ENCODE measurements around the gene PRKG2.
"Not testable (repeated sequence)": the region's sequence is repeated elsewhere in the genome, so short reads cannot be mapped to it uniquely, and the experiment has no call there.

PRKG2 gene

DNA sequence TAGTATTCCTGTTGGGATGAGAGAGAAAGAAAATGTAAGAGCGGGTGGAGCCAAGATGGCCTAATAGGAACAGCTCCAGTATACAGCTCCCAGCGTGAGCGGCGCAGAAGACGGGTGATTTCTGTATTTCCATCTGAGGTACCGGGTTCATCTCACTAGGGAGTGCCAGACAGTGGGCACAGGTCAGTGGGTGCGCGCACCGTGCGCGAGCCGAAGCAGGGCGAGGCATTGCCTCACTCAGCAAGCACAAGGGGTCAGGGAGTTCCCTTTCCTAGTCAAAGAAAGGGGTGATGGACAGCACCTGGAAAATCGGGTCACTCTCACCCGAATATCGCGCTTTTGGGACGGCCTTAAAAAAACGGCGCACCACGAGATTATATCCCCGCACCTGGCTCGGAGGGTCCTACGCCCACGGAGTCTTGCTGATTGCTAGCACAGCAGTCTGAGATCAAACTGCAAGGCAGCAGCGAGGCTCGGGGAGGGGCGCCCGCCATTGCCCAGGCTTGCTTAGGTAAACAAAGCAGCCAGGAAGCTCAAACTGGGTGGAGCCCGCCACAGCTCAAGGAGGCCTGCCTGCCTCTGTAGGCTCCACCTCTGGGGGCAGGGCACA lies 61.2 kb downstream of the PRKG2 start:
- not testable (repeated sequence) for DNase-seq

DNA sequence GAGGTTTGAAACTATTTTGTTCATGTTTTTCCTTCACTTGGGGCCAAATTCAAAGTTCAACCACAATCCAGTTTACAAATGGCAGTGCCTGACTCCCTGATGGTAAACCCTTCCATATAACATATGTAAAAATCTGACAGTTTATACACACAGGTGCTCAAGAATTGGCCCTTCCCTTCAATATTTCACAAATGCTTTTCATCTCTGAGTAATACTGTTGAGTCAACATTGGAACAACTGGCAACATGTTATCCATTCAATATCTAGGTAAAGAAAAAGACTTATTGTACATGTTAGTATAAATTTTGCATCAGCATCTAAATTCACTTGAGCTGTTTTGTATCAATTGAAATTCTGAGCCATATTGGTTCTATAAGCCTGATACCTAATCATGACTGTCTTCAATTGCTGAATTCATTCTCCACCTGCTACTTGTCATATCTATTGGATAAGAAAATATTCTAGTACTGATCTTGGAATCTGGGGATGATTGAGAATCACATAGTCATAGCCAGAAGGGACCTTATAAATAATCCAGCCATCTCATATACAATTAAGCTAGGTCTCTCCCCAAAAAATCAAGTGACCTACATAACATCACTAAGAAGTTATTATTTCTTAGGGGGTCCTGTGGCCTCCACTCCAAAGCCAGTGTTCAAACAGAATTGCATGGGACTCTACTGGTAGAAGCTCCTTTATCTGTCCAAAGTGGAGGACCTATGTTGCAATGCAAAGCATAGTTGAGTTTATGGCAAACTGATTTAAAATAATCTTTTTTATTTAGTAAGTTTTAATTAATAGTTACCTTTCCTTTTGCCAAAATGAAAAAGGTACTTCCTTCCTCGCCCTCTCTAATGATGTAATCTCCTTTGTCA lies 61.9 kb downstream of the PRKG2 start:
- no peak for DNase-seq

DNA sequence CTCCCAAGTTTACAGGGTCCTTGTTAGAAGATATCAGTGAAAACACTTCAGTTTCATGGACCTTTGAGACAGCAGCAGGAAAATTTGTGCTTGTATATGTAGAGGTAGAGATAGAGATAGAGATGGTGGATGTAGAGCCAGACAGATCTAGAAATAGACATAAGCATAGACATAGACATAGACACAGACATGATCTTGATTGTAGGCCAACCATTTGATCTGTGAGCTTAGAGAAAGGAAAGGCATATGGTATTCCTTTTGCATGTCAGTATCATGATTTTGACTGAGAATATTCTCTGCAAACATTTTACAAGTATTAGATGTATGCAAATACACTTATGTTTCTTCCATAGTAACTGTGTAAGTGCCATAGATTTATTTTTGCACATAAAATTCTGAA lies 65.0 kb downstream of the PRKG2 start:
- no peak for DNase-seq

DNA sequence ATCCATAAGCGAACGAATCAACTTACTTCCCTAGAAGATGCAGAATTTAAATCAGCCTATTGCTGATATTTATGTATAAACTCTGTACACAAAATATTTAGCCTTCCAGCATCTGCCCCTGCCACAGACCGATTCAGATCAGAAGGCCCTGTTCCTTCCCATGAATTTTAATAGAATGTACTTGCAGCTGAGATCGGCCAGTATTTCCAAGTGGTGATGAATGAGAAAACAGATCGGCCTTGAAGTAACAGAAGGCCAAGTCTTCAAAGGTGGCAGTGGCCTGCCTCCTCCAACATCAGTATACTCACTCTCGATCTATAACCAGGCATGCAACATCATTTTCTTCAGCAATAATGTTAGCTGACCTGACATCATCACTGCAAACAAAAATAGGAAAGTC lies 66.4 kb downstream of the PRKG2 start:
- no peak for DNase-seq

DNA sequence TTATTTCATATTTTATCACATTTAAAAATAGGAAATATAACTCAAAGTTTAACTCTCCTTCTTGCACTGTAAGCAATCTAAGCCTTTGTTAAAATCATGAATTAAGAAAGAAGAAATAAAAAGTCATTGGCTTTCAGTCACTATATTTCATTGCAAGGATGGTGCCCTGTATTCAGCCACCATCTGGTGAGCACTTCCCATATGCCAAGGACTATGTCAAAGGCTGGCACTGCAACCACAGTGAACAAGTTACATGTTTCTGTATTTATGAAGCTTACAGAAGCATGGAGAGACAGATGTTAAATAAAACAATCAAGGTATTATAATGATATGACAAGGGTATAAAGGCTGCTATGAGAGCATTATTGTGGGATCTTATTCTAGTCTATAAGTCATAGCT lies 68.6 kb downstream of the PRKG2 start:
- no peak for DNase-seq

DNA sequence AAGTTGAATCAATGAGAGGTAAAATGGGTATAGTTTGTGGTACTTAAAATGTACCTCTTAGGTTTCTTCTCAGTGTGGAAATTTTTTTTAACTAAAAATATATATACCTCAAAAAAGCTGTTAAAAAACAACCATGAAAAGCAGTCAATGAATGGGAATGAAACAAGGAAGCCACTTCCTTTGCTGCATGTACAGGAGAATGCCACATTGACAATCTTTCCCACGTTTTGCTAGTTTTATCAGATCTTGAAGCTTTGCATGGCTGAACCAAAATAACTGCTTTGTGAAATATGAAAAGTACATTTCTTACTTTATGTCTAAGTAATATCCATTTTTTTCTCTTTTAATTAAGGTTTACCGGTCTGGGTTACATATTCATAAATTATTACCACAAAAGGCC lies 71.8 kb downstream of the PRKG2 start:
- no peak for DNase-seq

DNA sequence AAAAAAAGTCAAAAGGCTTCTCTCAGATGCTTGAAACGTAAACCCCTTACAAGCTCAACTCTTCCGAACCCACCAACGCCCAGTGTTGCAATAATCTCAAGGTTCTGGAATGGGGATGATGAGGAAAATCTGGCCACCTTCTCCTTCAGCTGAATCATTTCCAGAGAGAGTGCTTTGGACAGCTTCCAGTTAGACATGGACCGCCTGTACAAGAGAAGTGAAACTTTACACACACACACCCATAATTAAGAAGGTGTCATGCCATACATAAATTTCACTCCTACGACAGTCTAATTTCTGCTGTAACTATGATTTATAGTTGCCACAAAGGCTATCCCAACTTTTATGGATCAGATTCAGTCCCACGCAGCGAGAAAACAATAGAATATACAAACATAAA lies 72.3 kb downstream of the PRKG2 start:
- no peak for DNase-seq

DNA sequence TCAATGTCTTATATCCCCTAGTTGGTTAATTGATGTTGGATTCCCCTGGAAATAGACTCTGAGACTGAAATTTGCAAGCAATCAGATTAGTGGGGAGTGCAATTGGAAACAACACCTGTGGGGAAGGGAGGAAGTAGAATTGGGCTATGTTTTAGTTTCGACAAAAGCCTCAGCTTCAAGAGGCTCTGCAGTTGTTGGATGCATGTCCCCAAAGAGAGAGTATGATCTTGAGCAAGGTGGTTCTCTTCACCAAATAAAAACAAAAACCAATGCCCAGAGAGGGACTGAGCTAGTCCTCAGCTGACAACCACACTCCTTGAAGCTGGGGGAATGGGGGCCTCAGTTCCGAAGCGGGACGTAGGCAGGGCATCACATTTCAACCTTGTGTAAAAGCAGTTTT lies 77.1 kb downstream of the PRKG2 start:
- no peak for DNase-seq

DNA sequence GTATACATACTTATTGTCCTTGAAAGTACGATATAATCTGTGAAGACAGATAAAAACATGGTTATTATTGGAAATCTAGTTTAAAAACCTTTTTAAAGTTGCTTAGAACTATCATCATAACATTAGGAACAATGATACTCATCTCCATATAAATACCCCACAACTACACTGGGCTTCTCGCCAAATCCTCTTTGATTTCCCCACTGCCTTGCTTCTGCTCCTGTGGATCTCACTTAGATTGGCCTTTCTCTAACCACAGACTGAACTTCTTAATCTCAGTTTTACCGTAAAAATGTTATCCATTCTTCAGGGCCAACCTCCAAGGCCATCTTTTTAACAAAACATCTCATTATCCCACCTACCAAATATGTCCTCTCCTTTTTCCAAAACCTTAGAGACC lies 77.6 kb downstream of the PRKG2 start:
- DNase-seq, result no peak

DNA sequence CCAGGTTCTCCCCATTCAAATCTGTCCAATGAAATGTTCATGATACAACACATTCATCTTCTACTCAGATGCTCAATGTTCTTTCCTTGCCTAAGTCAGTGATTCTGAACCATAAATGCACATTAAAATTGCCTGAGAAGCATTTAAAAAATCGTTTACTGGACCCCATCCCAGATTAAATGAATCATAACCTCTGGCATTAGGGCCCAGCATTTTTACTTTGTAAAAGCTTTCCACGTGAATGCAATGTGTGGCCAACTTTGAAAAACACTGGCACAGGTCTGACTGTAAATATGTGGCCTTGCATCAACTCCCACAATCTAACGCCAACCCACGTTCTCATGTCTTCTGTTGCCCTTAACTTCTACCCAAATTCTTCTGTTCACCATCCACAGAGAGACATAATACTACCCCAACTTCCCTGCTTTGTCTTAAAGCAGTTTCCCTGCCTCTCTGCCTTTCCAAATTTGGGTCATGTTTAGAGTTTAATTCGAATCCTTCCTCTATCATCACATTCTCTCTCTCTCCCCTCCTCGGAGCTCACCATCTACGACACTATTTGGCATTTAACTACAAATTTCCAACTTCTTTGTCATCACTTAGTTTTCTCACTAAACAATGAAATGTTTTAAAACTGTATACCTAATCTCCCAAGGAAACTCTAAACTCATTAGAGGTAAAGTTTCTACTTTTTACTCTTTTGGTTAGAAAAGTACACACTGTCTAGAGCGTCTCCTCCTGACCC lies 78.7 kb downstream of the PRKG2 start:
- DNase-seq, result no peak

DNA sequence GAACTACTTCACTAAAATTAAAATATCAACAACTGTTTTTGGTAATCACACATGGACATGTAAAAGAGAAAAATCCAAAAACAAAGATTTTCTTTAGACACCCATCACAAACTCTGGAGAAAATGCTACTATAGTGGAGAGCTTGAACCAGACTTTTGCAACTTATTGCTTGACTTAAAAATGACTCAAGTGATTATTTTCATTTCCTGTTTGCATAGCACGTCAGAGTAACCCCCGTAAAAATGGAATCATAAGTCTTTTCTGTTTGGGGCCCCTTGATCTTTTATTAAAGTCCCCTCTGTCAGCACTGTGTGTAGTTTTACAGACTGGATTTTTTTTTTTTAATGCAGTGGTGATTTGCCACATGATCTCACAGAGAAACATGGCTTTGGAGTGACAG lies 79.5 kb downstream of the PRKG2 start:
- DNase-seq, result no peak

DNA sequence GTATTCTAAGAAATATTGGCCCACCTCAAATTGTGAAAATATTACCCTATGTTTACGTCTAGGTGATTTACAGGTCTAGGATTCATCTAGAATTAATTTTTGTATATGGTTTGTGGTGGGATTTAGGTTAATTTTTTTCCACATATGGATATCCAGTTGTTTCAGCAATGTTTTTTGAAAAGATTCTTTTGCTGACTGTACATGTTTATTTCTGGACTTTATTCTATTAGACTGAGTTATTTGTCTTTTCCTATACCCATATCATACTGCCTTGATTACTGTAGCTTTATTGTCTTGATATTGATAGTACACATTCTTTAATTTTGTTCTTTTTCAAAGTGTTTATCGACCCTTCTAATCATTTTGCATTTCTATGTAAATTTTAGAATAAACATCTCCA lies 83.5 kb downstream of the PRKG2 start:
- no peak for DNase-seq

DNA sequence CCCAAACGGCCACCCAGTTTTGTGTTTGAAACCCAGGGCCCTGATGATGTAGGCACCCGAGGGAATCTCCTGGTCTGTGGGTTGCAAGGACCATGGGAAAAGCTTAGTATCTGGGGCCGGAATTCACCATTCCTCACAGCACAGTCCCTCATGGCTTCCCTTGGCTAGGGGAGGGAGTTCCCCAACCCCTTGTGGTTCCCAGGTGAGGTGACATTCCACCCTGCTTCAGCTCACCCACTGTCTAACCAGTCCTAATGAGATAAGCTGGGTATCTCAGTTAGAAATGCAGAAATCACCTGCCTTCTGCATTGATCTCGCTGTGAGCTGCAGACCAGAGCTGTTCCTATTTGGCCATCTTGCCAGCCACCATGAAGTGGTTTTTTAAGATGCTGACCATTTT lies 84.0 kb downstream of the PRKG2 start:
- DNase-seq, result no peak

DNA sequence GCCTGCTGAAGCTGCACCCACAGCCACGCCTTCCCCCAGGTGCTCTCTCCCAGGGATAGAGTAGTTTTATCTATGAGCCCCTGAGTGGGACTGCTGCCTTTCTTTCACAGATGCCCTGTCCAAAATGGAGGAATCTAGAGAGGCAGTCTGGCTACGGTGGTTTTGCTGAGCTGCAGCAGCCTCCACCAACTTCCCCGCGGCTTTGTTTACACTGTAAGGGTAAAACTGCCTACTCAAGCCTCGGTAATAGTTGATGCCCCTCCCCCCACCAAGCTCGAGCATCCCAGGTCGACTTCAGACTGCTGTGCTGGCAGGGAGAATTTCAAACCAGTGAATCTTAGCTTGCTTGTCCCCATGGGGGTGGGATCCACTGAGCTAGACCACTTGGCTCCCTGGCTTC lies 84.5 kb downstream of the PRKG2 start:
- DNase-seq, result no peak

DNA sequence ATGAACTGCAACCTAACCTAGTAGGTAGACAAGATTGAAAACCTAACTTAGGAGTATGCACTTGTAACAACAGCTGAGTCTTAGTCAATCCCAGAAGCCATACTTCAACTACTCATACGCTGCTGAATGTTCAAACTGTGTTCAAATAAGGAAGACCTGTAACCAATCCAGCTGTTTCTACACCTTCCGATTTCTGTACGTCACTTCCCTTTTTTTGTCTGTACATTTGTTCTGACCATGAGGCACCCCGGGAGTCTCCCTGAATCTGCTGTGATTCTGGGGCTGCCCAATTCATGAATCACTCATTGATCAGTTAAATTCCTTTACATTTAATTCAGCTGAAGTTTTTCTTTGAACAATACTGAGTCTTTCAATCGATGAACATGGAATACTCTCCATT lies 95.0 kb downstream of the PRKG2 start:
- DNase-seq, result no peak

DNA sequence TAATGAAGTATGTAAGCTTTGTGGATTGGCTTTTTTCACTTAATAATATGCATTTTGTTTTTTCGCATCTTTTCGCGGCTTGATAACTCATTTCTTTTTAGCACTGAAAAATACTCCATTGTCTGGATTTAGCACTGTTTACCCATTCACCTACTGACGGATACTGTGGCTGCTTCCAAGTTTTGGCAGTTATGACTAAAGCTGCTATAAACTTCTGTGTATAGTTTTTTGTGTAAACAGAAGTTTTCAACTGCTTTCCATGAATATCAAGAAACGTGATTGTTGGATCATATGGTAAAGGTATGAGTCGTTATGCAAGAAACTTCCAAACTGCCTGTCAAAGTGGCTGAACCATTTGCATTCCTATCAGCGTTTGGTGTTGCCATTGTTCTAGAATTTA lies 96.9 kb downstream of the PRKG2 start:
- DNase-seq, result no peak

DNA sequence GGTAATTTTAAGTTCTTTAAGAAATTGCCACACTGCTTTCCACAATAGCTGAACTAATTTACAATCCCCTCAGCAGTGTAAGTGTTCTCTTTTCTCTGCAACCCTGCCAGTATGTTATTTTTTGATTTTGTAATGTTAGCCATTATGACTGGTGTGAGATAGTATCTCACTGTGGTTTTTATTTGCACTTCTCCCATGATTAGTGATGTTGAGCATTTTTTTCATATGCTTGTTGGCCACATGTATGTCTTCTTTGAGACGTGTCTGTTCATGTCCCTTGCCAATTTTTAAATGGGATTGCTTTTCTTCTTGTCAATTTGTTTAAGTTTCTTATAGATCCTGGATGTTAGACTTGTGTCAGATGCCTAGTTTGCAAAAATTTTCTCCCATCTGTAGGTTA lies 98.5 kb downstream of the PRKG2 start:
- no peak for DNase-seq

DNA sequence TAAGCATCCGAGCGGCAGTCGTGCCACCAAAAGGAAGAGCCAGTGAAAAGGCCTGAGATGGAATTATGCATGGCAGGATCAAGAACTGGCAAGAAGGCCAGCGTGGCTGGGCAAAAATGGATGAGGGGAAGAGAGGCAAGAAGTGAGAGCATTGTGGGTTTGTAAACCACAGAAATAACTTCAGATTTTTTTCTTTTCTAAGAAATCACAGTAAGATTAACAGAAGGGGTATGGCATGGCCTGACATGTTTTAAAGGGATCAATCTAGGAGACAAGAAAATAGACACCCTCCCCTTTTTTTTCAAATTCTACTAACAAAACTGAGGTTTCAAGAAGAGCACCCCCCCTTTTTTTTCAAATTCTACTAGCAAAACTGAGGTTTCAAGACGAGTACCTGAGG lies 102.0 kb downstream of the PRKG2 start:
- no peak for DNase-seq

DNA sequence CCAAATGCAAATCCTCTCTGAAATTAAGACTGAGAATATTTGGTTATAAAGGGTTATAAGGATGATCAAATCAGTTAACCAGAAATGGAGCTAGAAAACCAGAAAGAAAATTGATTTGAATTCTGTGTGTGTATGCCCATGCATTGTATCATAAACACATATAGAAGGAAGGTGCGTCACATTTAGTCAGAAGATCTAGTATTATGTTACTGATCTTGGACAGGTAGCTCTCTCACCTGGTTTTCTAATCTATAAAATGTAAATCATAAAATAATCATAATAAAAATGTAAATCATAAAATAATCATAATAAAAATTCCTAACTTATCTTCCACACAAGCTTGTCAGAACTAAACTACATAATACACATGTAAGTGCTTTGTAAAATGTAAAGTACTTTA lies 105.7 kb downstream of the PRKG2 start:
- DNase-seq, result no peak

DNA sequence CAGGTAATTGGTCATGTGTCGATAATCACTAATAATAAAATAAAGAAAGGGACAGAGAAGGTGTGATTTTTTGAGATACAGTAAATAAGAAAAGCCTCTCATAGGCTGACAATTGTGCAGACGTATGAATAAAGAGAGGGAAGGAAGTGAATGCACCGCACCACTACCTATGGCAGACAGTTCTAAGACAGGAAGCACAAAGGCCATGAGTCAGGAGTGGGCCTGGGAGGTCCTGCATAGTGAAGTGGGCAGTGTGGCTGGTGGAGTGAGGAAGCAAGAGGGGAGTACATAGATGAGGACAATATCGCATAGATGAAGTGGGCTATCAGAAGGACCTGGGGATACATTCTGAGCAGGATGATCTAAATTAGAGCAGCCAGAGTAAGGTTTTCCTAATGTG lies 108.9 kb downstream of the PRKG2 start:
- no peak for DNase-seq

DNA sequence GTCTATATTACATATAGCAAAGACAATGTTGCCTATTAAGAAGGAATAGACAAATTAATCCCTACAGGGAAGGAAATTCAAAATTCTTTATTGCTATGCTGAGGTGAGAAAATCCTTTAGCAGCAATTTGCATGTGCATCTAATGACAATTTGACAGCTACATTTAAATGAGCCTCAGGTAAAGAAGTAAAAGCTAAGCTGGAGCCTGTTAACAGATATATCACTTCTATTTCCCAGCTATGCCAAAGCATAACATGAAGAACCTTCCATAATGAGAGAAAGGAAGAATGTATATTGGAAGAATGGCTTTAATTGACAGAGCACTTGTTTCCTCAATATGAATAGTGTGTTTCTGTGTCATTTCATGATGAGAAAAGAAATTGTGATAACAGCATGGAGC lies 112.9 kb downstream of the PRKG2 start:
- DNase-seq, result no peak

DNA sequence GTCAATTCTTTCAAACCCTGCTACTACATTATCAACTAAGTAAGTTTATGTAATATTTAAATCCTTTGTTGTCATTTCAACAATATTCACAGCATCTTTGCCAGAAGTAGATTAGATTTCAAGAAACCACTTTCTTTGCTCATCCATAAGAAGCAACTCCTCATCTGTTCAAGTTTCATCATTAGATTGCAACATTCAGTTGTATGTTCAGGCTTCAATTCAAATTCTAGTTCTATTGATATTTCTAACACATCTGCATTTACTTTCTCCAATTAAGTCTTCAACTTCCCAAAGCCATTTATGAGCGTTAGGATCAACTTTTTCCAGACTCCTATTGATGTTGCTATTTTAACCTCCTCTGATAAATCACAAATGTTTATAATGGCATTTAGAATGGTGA lies 118.5 kb downstream of the PRKG2 start:
- DNase-seq, result no peak

DNA sequence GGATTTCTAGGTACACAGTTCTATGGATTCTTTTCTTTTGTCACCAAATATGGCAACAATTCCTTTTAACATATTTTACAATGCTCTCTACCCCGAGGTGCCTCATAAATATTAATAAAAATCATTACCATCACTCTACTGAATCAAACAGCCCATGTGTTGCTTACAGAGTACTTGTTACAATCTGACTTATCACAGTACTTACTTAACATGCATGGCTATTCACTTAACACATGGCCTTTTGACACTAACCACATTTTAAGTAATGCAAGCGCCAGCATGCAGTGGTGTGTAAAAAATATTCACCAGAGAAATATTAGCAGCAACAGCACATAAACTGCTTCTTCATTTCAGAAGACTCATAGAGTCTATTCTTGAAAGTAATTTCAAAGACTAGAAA lies 119.6 kb downstream of the PRKG2 start:
- no peak for DNase-seq

DNA sequence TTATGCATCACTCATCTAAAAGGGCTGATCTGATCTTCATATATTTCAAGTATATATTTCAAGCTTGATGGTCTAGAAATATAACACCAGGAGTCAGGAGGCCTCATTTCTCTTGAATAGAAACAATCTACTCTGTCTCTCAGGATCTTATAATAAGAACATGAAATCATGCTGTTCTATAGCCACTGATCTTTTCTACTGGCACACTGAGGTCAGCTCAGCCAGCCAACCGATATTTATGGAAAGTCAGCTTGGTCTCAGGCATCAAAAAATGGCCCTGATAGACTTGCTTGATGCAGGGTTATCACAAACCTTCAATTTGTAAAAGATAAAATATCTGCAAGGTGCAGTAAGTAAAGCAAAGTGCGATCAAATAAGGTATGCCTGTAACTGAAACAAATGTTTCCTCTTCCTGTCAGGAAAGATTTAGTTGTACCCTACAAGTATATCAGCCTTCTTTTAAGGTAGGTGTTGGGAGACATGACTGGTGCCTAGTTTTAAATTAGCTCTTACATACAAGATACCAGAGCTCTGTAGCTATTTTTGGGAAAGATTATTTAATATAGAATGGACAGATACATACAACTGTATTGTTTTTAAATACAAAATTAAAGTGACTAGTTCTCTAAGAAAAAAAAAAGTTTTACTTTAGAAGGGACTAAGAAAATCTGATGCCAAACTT lies 121.2 kb downstream of the PRKG2 start:
- DNase-seq, result no peak
